Measurements from ENCODE around the gene CNOT11. TPM values are rescaled to one million over a fixed set of nuclear protein-coding genes. Genes with fewer than 3 reads are reported as not detected.

CNOT11 gene
- total RNA-seq, 1 donor from 2014 or later = 47.1 TPM

DNA sequence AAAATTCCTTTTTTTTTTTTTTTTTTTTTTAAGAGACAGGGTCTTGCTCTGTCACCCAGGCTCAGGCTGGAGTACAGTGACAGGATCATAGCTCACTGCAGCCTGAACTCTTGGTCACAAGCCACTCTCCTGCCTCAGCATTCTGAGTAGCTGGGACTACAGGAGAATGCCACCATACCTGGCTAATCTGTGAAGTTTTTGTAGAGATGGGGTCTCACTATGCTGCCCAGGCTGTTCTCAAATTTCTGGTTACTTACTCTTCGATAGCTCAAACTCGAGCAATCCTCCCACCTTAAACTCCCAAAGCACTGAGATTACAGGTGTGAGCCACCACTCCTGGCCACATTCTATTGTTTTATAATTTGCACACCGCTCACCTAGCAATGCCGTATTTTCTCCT lies 28.8 kb downstream of the CNOT11 start:
- Mint-ChIP-seq H3K9me3 (ENCODE audit: unreplicated experiment) (no peaks in the 10 kb centered on the region), H3K27ac (ENCODE audit: unreplicated experiment) (no peak overlapping the region), H3K4me1 (ENCODE audit: unreplicated experiment) (peaks cover 8% of the 10 kb centered on the region), H3K4me3 (ENCODE audit: unreplicated experiment) (no peak overlapping the region), H3K27me3 (ENCODE audit: unreplicated experiment) (no peaks in the 10 kb centered on the region), H3K36me3 (ENCODE audit: low read depth, unreplicated experiment) (peaks cover 28% of the 10 kb centered on the region)
- TF ChIP-seq, protein P1, sequence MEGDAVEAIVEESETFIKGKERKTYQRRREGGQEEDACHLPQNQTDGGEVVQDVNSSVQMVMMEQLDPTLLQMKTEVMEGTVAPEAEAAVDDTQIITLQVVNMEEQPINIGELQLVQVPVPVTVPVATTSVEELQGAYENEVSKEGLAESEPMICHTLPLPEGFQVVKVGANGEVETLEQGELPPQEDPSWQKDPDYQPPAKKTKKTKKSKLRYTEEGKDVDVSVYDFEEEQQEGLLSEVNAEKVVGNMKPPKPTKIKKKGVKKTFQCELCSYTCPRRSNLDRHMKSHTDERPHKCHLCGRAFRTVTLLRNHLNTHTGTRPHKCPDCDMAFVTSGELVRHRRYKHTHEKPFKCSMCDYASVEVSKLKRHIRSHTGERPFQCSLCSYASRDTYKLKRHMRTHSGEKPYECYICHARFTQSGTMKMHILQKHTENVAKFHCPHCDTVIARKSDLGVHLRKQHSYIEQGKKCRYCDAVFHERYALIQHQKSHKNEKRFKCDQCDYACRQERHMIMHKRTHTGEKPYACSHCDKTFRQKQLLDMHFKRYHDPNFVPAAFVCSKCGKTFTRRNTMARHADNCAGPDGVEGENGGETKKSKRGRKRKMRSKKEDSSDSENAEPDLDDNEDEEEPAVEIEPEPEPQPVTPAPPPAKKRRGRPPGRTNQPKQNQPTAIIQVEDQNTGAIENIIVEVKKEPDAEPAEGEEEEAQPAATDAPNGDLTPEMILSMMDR (IDR thresholded peaks at IDR 0.05; ENCODE audit: unreplicated experiment) = no peak
- no peak for DNase-seq (ENCODE audit: low spot score)

DNA sequence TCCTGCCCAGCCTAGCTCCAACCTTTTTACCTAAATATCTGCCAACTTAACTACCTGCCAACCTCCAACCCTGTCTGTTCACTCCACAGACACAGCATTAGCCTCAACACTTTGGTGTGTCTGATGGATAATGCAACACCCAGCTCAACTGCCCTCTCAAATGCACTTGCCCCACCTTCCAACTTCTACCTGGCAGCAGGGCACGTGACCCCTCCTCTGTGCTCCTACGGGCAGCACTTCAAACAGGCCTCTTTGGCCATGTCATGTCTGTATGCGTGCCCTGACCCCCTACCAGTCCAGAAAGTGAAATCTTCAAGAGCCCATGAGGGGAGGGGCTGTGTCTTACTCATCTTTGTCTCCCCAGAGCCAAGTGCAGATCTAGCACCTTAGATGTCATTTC lies 30.3 kb downstream of the CNOT11 start:
- TF ChIP-seq, protein P1 (IDR thresholded peaks at IDR 0.05; ENCODE audit: unreplicated experiment) = no peak
- no peak overlapping the region for H3K27ac Mint-ChIP-seq (ENCODE audit: unreplicated experiment)
- H3K4me3 Mint-ChIP-seq (ENCODE audit: unreplicated experiment) = no peak overlapping the region
- no peaks in the 10 kb centered on the region for H3K9me3 Mint-ChIP-seq (ENCODE audit: unreplicated experiment)
- H3K4me1 Mint-ChIP-seq (ENCODE audit: unreplicated experiment) = peaks cover 8% of the 10 kb centered on the region
- peaks cover 29% of the 10 kb centered on the region for H3K36me3 Mint-ChIP-seq (ENCODE audit: low read depth, unreplicated experiment)
- DNase-seq (ENCODE audit: low spot score) = no peak
- no peaks in the 10 kb centered on the region for H3K27me3 Mint-ChIP-seq (ENCODE audit: unreplicated experiment)

DNA sequence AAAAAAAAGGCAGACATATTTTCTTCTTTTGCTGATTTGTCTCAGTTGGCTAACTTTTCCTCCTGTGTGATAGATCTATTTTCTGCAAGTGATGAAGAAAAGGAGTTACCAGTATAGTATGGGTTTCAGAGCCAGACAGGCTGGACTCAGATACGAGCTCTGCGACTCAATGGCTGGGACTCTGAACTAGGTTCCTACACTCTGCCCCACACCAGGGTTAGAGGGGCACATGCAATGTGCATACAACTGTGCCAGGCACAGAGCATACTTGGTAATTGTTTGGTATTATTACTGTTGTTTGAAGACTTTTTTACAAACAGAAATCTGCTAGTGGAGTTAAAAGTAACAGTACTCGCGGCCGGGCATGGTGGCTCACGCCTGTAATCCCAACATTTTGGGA lies 34.0 kb downstream of the CNOT11 start:
- Mint-ChIP-seq H3K4me3 (ENCODE audit: unreplicated experiment) (no peak overlapping the region), H3K4me1 (ENCODE audit: unreplicated experiment) (no peaks in the 10 kb centered on the region), H3K27me3 (ENCODE audit: unreplicated experiment) (no peaks in the 10 kb centered on the region), H3K27ac (ENCODE audit: unreplicated experiment) (no peak overlapping the region), H3K36me3 (ENCODE audit: low read depth, unreplicated experiment) (peaks cover 18% of the 10 kb centered on the region), H3K9me3 (ENCODE audit: unreplicated experiment) (no peaks in the 10 kb centered on the region)
- DNase-seq (ENCODE audit: low spot score) = no peak
- TF ChIP-seq, protein P1 (IDR thresholded peaks at IDR 0.05; ENCODE audit: unreplicated experiment) = no peak

DNA sequence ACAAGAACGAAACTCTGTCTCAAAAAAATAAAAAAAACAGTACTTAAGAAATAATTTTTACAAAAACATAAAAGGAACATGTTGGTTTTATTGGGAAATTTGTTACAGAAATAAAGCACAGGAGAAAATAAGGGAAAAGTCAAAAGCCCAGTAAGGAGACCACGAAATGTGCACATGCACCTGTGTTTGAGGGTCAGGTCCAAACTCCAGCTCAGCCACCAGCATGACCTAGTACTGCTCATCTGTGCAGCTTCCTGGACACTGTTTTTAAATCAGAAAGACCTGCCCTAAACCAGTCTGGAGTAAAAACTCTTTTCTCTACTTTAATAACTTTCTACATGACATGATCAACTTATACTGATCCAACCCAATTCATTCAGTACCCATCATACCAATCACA lies 34.6 kb downstream of the CNOT11 start:
- Mint-ChIP-seq H3K36me3 (ENCODE audit: low read depth, unreplicated experiment) (peaks cover 12% of the 10 kb centered on the region), H3K4me3 (ENCODE audit: unreplicated experiment) (no peak overlapping the region), H3K27me3 (ENCODE audit: unreplicated experiment) (no peaks in the 10 kb centered on the region), H3K9me3 (ENCODE audit: unreplicated experiment) (no peaks in the 10 kb centered on the region), H3K4me1 (ENCODE audit: unreplicated experiment) (no peaks in the 10 kb centered on the region), H3K27ac (ENCODE audit: unreplicated experiment) (no peak overlapping the region)
- no peak for DNase-seq (ENCODE audit: low spot score)
- TF ChIP-seq, protein P1 (IDR thresholded peaks at IDR 0.05; ENCODE audit: unreplicated experiment) = no peak

DNA sequence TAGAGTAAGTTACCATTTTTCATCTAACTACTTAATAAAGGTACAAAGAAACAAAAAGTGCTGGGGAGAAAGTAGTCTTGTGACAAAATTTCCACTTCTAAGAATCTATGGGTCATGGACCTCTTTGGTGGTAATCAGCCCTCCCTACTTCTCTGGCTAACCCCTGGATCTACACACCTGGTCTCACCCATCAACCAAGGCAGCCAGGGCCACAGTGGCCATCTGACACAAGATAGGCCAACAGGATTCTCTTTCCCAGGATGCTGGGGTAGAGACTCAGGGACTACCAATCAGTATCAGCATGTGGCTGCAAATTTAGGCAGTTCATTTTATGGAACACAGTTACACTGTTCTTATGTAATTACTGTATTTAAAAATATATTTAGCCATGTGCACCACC lies 38.0 kb downstream of the CNOT11 start:
- Mint-ChIP-seq H3K36me3 (ENCODE audit: low read depth, unreplicated experiment) (peaks cover 4% of the 10 kb centered on the region), H3K4me1 (ENCODE audit: unreplicated experiment) (no peaks in the 10 kb centered on the region), H3K27ac (ENCODE audit: unreplicated experiment) (no peak overlapping the region), H3K4me3 (ENCODE audit: unreplicated experiment) (no peak overlapping the region), H3K9me3 (ENCODE audit: unreplicated experiment) (no peaks in the 10 kb centered on the region), H3K27me3 (ENCODE audit: unreplicated experiment) (no peaks in the 10 kb centered on the region)
- TF ChIP-seq, protein P1 (IDR thresholded peaks at IDR 0.05; ENCODE audit: unreplicated experiment) = no peak
- DNase-seq (ENCODE audit: low spot score) = no peak
